Measurements from ENCODE around the gene S100A13. TPM values are rescaled to one million over a fixed set of nuclear protein-coding genes. Genes with fewer than 3 reads are reported as not detected.

Gene S100A13
- total and polyA plus RNA-seq, 10 of the 15 experiments (the other 5 are each of a cell fraction or from before 2014, with no cell fraction given): 5.7 to 30.9 (median 9.1) TPM

- TF ChIP-seq E2F8 (IDR thresholded peaks at IDR 0.05; ENCODE audit: low read depth, partially characterized antibody): no peak
Measured at GRCh38 chr1:153577624-153578051, 49.7 kb downstream of the S100A13 start (continued).

GRCh38 chr1:153577138-153577537 lies 50.2 kb downstream of the S100A13 start:
- no peak for ATAC-seq
- no peak overlapping the region for H2AFZ ChIP-seq (ENCODE audit: control insufficient read depth, low read depth, low read length)
- TF ChIP-seq IRF5 (IDR thresholded peaks at IDR 0.05; ENCODE audit: borderline replicate concordance): no peak
- TF ChIP-seq TCF7 (IDR thresholded peaks at IDR 0.05; ENCODE audit: borderline replicate concordance): no peak
- no peak for TF ChIP-seq ZNF274 (IDR thresholded peaks at IDR 0.05; ENCODE audit: insufficient read depth, insufficient read length)
- no peak for TF ChIP-seq KDM1A (IDR thresholded peaks at IDR 0.05; ENCODE audit: borderline replicate concordance)
- no peak for TF ChIP-seq ZBTB4 (CRISPR knock-in tag; IDR thresholded peaks at IDR 0.05)
- no peak for TF ChIP-seq BHLHE40 (IDR thresholded peaks at IDR 0.05; ENCODE audit: borderline replicate concordance in 1 of 2, low read depth in 2 of 2, low read length in 1 of 2)
- TF ChIP-seq NFYB (IDR thresholded peaks at IDR 0.05; ENCODE audit: insufficient read depth, low read depth, low read length): no peak
- TF ChIP-seq HDAC6 (IDR thresholded peaks at IDR 0.05; ENCODE audit: unreplicated experiment): no peak
- TF ChIP-seq NBN (IDR thresholded peaks at IDR 0.05): no peak
- no peak for TF ChIP-seq SMARCA5 (IDR thresholded peaks at IDR 0.05)
- TF ChIP-seq WRNIP1 (IDR thresholded peaks at IDR 0.05; ENCODE audit: borderline replicate concordance, low read depth, low read length): no peak
- no peak for TF ChIP-seq EP300 (IDR thresholded peaks at IDR 0.05; ENCODE audit: borderline replicate concordance in 1 of 2, control insufficient read depth in 1 of 2, low read depth in 2 of 2, low read length in 2 of 2)

More at GRCh38 chr1:153577138-153577537, 50.2 kb downstream of the S100A13 start:
- Histone ChIP-seq H4K20me1 (ENCODE audit: control insufficient read depth, insufficient read depth) (no peaks in the 10 kb centered on the region), H3K4me2 (ENCODE audit: control insufficient read depth, insufficient read depth) (no peak overlapping the region), H3K27me3 (replicated peaks in 1 of 2; ENCODE audit: control insufficient read depth in 2 of 2, insufficient read depth in 2 of 2, low read length in 1 of 2) (no peaks in the 10 kb centered on the region), H3K79me2 (ENCODE audit: control insufficient read depth, insufficient read depth, low read length) (no peaks in the 10 kb centered on the region), H3K4me1 (ENCODE audit: control insufficient read depth, insufficient read depth, low read length) (peaks cover 8% of the 10 kb centered on the region), H3K9ac (ENCODE audit: control insufficient read depth, insufficient read depth, low read length) (no peak overlapping the region), H3K27ac (ENCODE audit: control insufficient read depth, insufficient read depth) (no peak overlapping the region), H3K9me3 (replicated peaks; ENCODE audit: control insufficient read depth, insufficient read depth, low read length) (no peaks in the 10 kb centered on the region), H3K36me3 (ENCODE audit: control insufficient read depth in 2 of 2, insufficient read depth in 2 of 2, low read length in 1 of 2) (no peaks in the 10 kb centered on the region), H3K4me3 (no peak overlapping the region)
- FAIRE-seq: no peak
- ChIA-PET SMC1A (ENCODE audit: uncharacterized antibody, unreplicated experiment) (interaction anchor here (0.9 to 2.6 kb wide), 5 partner anchors 16 to 66 kb away, joined by 3 to 11 read pairs (median 8); partner anchors contain the start of gene S100A14), RAD21 (ENCODE audit: unreplicated experiment) (interaction anchor here (0.7 to 1.2 kb wide), 2 partner anchors 67 to 1571 kb away, joined by 3 read pairs; no protein-coding TSS in a partner anchor), CTCF (interaction anchor here (0.9 to 2.4 kb wide), 7 partner anchors 11 to 66 kb away, joined by 3 to 12 read pairs (median 5); partner anchors contain the start of genes S100A1, S100A13 and S100A14), POLR2A (interaction anchor here (0.5 kb wide), 1 partner anchor 409 kb away, joined by 3 read pairs; the partner anchor contains the start of gene RAB13)
- 28% methylated on average over 4 of the region's 4 CpGs for WGBS (ENCODE audit: insufficient coverage, insufficient replicate concordance, low lambda C conversion rate, missing lambda C conversion rate)
- in situ Hi-C loops (cut with MboI) (no loop called here), intact Hi-C loops (cut with micrococcal nuclease; ENCODE audit: unreplicated experiment) (no loop called here)
- BruUV-seq (replicated peaks): no TSS peak
- DNase-seq (ENCODE audit: low read depth, low spot score): no peak
